SK-N-SH treated with all-trans-retinoic acid at 6 μM for 48 hours (cell line): ENCODE results near the gene CCDC178.

Experiments used
- BACH2 ChIP-seq: fragments of 250-450 bp; sonication (Bioruptor Pico); IDR thresholded peaks from 2 replicates; pipeline ENCODE4 v1.9.0; 2021; ENCODE audit warnings: mild to moderate bottlenecking, borderline replicate concordance
- ZFP3 ChIP-seq: fragments of 250-450 bp; sonication (Bioruptor Pico); IDR thresholded peaks from 2 replicates; pipeline ENCODE4 v1.5.0; 2020; ENCODE audit warnings: mild to moderate bottlenecking, moderate library complexity
- ZNF565 ChIP-seq: fragments of 450-650 bp; formaldehyde crosslinking; conservative IDR thresholded peaks from 2 replicates; pipeline ENCODE4 v1.5.0; 2020; ENCODE audit warnings: low read depth, mild to moderate bottlenecking, moderate library complexity
- TF ChIP-seq, protein P1 (sequence below): fragments of 250-450 bp; sonication (Bioruptor Pico); IDR thresholded peaks from 2 replicates; pipeline ENCODE4 v1.5.1; 2021; ENCODE audit warnings: mild to moderate bottlenecking, moderate library complexity
- TF ChIP-seq, protein P2 (sequence below): fragments of 250-450 bp; sonication (Bioruptor Pico); IDR thresholded peaks from 2 replicates; pipeline ENCODE4 v1.8.0; 2021; ENCODE audit warnings: low read depth, mild to moderate bottlenecking, moderate library complexity, borderline replicate concordance

DNA sequence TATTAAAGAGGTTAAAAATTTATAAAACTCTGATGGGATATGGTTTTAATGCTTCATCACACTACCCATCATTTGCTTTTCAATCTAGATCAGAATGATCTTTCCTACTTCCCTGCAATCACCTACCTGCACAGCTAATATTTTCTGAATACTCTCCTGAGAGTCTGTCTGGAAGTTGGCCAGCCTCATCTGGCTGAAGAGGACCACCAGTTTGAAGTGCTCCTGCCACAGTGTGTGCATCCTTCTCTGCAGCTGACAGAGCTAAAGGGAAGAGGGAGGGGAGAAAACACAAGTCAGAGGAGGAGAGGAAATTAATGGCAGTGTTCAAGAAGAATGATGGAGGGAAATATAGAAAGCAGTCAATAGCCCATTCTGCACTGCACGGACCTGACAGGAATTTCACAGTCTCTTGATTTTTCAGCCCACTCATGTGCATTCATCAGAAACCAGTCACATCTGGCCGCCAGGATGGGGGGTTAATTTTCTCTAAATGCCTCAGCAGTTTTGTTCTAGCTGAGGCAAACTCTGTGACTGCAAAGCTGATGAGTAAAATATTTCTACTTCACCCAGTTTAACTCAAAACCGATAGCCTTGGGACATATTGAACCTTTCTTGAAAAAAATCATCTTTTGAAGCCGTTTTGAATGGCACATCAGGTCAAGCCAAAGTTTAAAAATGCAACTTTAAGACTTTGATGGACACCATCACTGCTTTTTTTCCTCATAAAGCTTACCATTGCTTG is 465.9 kb downstream of the CCDC178 start:
- TF ChIP-seq ZFP3 (CRISPR knock-in tag) = no peak
- no peak for TF ChIP-seq BACH2 (CRISPR knock-in tag)
- TF ChIP-seq, protein P1, sequence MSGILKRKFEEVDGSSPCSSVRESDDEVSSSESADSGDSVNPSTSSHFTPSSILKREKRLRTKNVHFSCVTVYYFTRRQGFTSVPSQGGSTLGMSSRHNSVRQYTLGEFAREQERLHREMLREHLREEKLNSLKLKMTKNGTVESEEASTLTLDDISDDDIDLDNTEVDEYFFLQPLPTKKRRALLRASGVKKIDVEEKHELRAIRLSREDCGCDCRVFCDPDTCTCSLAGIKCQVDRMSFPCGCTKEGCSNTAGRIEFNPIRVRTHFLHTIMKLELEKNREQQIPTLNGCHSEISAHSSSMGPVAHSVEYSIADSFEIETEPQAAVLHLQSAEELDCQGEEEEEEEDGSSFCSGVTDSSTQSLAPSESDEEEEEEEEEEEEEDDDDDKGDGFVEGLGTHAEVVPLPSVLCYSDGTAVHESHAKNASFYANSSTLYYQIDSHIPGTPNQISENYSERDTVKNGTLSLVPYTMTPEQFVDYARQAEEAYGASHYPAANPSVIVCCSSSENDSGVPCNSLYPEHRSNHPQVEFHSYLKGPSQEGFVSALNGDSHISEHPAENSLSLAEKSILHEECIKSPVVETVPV = no peak
- TF ChIP-seq, protein P2, sequence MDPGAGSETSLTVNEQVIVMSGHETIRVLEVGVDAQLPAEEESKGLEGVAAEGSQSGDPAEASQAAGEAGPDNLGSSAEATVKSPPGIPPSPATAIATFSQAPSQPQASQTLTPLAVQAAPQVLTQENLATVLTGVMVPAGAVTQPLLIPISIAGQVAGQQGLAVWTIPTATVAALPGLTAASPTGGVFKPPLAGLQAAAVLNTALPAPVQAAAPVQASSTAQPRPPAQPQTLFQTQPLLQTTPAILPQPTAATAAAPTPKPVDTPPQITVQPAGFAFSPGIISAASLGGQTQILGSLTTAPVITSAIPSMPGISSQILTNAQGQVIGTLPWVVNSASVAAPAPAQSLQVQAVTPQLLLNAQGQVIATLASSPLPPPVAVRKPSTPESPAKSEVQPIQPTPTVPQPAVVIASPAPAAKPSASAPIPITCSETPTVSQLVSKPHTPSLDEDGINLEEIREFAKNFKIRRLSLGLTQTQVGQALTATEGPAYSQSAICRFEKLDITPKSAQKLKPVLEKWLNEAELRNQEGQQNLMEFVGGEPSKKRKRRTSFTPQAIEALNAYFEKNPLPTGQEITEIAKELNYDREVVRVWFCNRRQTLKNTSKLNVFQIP = no peak
- no peak for TF ChIP-seq ZNF565 (CRISPR knock-in tag)
